GM13976 (cell line): ENCODE data around the gene PAPLN.
A peak's percentile ranks its signal among the peaks of the same experiment; 100 is the strongest.

Experiments
- DNase-seq: peaks from one replicate; pipeline ENCODE4 v3.0.0; 2012; ENCODE audit warnings: low spot score
- in situ Hi-C: fragments of 300-500 bp; cut with MboI; formaldehyde crosslinking; loops from one replicate; pipeline ENCODE4 v1.12.0; 2022; ENCODE audit warnings: low sequenced_read_pairs, mixed read lengths, inconsistent platforms; ENCODE audit not compliant: unreplicated experiment
- TF ChIP-seq, protein P1 (sequence below): IDR thresholded peaks from 2 replicates; pipeline ENCODE4 v1.5.1; 2012; ENCODE audit warnings: borderline replicate concordance, mild to moderate bottlenecking; ENCODE audit not compliant: insufficient read depth; ENCODE audit errors: extremely low read depth, missing control alignments, control extremely low read depth

The PAPLN gene

DNA sequence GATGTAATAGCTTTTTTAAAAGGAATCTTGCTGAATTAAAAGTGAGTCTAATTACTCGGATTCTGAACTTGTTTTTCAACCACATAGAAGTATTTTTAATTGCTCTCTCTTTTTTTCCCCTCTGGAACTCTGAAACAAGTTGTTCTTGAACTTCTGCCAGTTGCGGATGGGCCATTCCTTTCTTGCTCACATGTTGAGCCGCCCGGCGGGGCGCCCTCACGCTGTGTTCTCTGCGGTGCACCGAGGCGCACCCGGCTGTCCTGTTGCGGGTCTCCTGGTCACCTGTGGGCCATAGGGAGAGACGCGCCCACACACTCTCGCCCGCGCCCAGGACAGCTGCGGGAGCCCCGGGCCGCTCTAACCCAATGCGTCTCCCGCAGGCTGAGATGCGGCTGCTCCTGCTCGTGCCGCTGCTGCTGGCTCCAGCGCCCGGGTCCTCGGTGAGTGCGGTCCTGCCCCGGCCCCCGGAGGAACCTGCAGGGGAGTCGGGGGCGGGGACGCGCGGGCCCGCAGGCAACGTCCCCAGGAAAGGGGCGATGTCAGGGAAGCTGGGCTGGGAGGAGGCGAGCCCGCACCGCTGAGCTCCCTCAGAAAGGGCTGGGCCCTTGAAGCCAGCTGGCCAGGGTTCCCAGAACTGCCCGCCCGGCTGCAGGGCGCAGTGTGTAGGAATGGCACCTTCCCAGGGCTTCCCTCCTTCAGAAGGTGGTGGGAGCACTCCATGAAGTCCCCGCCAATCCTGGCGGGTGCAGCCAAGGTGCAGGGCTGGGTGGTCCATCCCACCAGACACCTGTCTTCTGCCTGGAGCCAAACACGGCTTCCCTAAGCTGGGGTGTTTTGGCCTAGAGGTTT, 2.3 kb downstream of the PAPLN start:
- peak; percentile 32 for DNase-seq
- in situ Hi-C loops = no loop called here
- TF ChIP-seq, protein P1, sequence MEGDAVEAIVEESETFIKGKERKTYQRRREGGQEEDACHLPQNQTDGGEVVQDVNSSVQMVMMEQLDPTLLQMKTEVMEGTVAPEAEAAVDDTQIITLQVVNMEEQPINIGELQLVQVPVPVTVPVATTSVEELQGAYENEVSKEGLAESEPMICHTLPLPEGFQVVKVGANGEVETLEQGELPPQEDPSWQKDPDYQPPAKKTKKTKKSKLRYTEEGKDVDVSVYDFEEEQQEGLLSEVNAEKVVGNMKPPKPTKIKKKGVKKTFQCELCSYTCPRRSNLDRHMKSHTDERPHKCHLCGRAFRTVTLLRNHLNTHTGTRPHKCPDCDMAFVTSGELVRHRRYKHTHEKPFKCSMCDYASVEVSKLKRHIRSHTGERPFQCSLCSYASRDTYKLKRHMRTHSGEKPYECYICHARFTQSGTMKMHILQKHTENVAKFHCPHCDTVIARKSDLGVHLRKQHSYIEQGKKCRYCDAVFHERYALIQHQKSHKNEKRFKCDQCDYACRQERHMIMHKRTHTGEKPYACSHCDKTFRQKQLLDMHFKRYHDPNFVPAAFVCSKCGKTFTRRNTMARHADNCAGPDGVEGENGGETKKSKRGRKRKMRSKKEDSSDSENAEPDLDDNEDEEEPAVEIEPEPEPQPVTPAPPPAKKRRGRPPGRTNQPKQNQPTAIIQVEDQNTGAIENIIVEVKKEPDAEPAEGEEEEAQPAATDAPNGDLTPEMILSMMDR = no peak

DNA sequence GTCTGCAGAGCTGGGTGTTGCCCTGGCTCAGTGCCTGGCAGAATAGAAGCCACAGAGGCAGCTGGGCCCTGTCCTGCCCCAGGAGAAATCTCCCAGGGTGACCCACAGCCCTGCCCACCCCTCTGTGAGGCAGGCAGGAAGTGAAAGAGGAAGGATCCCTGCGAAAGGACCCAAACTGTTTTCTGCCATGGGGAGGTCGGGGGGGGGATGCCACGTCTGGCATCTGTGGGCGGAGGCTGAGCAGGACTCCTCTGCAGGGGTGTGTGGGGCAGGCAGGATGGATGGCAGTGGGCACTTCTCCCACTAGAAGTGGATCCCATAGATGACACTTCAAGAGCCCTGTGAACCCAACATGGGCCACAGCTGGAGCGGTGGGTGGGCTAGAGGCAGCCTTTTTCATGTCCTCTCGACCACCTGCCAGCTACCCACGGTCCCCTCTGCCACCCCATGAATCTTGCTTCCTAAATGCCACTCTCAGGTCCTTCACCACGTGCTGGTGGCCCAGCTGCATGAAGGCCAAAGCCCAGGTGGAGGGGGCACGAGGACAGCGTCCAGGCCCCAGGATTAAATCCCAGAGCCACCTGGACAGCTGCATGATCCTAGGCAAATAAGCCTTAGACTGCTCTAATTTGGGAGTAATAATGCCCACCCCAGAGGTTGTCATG, 3.6 kb downstream of the PAPLN start:
- in situ Hi-C loops = no loop called here
- TF ChIP-seq, protein P1 = no peak
- DNase-seq = peak; percentile 17

DNA sequence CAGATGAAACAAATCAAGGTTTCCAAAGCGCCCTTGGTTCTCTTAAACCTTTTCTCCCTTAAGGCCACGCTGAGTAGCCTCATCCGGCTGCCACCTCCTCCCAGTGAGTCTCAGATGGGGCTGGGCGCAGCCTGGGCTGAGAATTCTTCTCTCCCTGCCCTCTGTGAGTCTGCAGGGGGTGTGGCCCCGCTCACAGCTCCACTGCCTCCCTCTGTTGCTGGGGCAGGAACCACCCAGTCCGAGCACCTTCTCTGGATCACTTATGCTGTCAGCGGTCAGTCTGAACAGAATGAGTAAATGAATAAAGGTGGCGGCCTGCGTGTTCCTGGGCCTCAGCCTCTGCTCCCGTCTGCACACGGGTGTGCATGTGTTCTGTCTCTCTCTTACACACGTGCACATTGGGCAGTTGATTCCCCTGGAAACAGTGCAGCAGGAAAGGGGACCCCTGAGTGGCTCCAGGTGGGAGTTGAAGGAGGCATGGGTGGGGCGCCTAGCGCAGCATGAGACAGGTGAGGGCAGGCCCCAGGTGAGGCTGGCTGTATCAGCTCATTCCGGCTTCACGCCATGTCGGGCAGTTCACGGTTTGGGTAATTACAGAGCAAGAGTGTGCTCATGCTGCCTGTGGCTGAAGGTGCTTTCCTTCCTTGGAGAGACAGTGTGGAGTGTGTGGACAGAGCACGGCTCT, 4.3 kb downstream of the PAPLN start:
- in situ Hi-C loops = no loop called here
- no peak for DNase-seq
- TF ChIP-seq, protein P1 = no peak

DNA sequence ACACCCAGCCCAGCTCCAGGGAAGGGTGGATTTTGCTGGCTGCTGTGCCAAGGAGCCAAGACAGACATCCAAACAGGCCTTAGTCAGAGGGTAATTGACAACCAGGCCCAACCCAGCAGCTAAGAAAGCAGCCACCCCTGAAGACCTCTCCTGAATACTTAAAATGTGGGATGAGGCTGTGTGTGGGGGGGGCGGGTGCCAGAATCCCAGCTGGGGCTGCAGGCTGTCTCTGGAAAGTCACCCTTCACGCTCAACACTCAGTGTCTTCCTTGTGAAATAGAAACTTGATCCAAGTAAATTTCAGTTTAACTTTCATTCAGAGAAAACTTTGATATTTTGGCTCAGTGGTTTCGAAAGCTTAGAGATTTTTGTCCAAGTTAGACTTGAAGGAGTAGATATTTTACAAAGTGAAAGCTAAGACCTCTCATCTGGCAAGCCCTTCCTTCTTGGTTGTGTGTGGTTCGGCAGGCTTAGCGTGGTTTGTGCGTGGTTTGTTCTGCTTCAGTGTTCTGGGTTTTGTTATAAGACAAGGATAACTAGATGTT, 5.1 kb downstream of the PAPLN start:
- DNase-seq = no peak
- TF ChIP-seq, protein P1 = no peak
- in situ Hi-C loops = no loop called here

DNA sequence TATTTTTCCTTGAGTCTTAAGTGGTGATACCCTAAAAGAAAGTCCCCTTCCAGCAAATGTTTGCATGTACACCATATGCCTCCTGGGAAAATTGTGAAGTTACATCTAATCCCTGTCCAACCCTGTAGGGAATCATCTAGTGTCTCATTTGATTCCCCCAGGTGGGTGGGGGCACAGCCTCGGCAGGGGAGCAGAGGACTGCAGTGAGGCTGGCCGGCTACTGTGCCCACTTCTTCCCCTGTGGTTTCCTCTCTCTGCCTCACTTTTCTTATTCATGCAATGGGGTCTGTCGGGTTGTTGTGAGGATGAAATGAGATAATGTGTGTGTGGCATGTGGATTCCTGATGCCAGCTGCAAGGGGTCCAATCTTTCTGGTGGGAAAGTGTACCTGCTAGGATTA, 6.0 kb downstream of the PAPLN start:
- in situ Hi-C loops = no loop called here
- TF ChIP-seq, protein P1 = no peak
- no peak for DNase-seq

DNA sequence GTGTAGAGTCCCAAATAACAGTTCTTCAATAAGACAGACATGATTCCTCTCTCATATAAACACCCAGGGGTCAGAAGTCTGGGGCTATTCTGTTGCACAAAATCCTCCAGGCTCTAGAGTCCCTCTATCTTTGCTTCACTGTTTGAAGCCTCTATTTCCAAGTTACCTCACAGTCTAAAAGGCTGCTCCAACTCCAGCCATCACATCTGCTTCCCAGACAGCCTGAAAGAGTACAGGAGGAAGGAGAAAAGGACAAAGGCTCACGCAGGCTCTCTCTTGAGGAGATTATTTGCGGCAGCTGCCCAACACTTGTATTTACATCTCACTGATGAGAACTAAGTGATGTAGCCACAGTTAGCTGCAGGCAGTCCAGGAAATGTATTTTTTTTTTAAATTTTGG, 6.4 kb downstream of the PAPLN start:
- TF ChIP-seq, protein P1 = no peak
- DNase-seq = no peak
- in situ Hi-C loops = no loop called here
